HG03095 (cell line): ENCODE data around the gene NUDT21.
"Not testable (repeated sequence)": the region's sequence is repeated elsewhere in the genome, so short reads cannot be mapped to it uniquely, and the experiment has no call there.

Source experiments
- ATAC-seq: cut with Tn5 transposase; IDR thresholded peaks from one replicate; pipeline ENCODE4 v1.9.1; 2021; ENCODE audit warnings: moderate library complexity; ENCODE audit not compliant: unreplicated experiment

NUDT21 gene

DNA sequence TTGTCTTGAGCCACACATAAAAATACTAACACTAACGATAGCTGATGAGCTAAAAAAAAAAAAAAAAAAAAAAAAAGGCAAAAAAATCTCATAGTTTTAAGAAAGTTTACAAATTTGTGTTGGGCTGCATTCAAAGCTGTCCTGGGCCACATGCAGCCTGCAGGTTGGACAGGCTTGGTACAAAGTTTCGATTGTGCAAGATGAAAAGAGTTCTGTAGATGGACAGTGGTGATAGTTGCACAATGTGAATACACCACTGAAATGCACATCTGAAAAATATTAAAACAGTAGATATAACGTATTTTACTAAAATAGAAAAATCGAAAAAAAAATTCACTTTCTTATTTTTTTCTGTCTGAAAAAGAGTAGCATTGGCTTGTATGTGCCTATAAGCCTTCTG lies 68.7 kb downstream of the NUDT21 start:
- no peak for ATAC-seq

GRCh38 chr16:56380778-56381485 lies 70.2 kb downstream of the NUDT21 start:
- not testable (repeated sequence) for ATAC-seq
